Non-pigmented ciliary epithelial cell (primary cell): Measurements from ENCODE around the gene FRMPD2.
"Not testable (repeated sequence)": the region's sequence is repeated elsewhere in the genome, so short reads cannot be mapped to it uniquely, and the experiment has no call there.

ENCODE experiments used
- DNase-seq: peaks from one replicate; pipeline ENCODE4 v3.0.0-alpha.2; 2010; ENCODE audit warnings: low read depth

FRMPD2 gene

GRCh38 chr10:48251152-48251524 is 23.4 kb downstream of the FRMPD2 start:
- no peak for DNase-seq

DNA sequence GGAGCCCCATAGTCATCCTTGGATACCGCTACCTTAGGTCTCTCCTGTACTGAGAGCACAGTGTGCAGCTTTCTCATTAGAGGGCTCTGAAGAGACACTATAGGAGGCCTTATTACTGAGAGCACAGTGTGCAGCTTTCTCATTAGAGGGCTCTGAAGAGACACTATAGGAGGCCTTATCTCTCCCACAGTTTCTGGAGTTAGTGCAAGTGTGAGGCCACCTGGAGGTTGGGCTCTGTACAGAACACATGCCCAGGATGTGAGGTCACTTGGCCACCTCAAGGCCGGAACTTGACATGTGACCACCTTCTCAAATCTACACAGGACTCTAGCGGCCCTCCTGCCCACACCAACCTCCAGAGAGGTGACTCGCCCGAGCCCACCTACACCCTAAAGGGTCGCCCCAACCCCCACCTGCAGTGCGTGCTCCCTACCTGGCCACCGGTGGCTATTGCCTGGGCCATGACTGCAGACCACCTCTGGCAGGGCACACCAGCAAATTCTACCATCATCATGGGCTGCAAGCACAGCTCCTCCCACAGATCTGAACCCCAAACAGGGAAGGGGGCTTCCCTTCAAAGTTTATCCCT is 24.6 kb downstream of the FRMPD2 start:
- DNase-seq = no peak

GRCh38 chr10:48249004-48249762 is 25.3 kb downstream of the FRMPD2 start:
- DNase-seq = no peak

GRCh38 chr10:48248462-48248861 is 26.0 kb downstream of the FRMPD2 start:
- DNase-seq = no peak

DNA sequence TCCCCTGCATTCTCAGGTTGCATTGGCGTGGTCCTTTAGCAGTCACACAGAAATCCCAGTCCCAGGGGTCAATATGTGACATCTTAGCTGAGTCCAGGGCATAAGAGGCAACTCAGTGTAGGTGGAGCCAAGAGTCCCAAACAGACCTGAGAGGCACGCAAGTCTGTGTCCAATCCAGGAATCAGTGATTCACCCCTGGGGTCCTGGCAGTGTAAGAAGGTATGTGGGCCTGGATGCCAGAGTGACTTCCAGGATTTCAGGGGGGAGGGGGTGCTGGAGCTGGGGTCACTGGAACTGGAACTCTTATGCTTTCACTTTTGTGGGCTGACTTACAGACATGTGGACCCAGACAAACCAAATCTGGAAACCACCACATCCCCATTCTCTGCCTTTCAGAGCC is 26.8 kb downstream of the FRMPD2 start:
- DNase-seq = no peak

- DNase-seq = no peak
Observed at GRCh38 chr10:48246501-48246900, 28.0 kb downstream of the FRMPD2 start.

- DNase-seq = no peak
Observed at GRCh38 chr10:48245977-48246376, 28.5 kb downstream of the FRMPD2 start.

GRCh38 chr10:48243921-48244320 is 30.6 kb downstream of the FRMPD2 start:
- DNase-seq = not testable (repeated sequence)

GRCh38 chr10:48243487-48243886 is 31.0 kb downstream of the FRMPD2 start:
- DNase-seq = no peak

- DNase-seq = no peak
Observed at GRCh38 chr10:48242171-48242904, 32.2 kb downstream of the FRMPD2 start.

DNA sequence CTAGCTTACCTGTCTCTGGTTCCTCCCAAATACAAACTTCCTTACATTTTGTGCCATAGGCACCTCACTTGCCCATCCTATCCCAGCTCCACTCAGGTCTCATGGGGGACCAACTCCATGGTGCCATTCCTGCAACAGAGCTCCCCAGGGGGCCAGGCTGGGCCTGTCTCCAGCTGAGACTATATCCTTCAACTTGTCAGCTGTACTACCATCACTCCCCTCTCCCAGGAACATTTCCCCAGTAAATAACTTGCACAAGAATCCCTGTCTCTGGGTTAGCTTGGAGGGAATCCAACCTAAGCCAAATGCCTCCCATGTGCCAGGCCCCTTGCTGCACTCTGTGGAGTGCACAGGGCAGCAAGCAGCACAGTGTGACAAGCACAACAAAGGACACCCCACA is 33.2 kb downstream of the FRMPD2 start:
- DNase-seq = no peak

GRCh38 chr10:48240196-48240595 is 34.3 kb downstream of the FRMPD2 start:
- no peak for DNase-seq

- DNase-seq = no peak
Observed at GRCh38 chr10:48239618-48240017, 34.9 kb downstream of the FRMPD2 start.

- no peak for DNase-seq
Observed at GRCh38 chr10:48238826-48239520, 35.5 kb downstream of the FRMPD2 start.

DNA sequence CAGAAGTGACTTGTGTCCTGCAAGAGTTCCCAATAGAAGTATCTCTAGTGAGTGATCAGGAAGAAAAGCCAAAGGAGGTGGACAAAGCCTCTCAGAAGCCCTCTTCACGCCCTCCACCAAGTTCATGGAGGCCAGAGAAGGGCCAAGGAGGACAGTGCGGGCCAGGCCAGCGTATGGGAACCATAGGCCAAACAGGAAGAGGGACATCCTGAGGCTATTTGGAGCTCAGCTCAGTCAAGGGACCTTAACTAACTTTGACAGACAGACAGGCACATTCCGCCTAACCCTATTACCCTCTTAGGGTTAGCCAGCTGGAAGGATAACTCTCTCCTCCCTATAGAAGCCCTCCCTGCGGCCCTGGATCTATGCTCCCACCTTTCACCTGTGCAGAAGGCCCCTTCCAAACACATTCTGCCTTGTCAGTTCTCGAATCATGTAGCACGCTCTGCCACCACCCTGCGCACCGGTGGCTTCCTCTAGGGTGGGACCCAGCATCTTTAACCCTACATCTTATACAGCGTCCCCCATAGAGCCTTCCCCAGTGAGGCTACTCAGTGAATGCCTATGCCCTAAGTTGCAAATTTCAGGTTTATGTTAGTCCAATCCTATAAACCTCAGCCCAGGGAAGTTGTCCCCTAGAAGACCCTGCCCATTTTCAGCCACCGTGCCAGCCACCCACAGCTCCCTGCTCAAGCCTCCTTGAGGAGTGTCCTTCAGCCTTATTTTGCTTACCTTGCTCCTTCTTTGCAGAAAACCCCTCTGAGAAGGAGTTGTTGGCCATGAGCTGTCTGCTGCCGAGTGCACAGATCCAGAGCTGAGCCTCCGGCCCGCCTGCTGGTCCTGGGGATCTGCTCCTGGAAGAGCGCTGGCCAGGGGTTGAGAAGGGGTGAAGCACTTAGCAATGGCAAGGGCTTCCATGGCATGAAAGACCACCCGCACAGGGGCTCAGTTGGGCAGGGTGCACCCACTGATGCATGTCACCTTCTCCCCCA is 36.9 kb downstream of the FRMPD2 start:
- DNase-seq = no peak

DNA sequence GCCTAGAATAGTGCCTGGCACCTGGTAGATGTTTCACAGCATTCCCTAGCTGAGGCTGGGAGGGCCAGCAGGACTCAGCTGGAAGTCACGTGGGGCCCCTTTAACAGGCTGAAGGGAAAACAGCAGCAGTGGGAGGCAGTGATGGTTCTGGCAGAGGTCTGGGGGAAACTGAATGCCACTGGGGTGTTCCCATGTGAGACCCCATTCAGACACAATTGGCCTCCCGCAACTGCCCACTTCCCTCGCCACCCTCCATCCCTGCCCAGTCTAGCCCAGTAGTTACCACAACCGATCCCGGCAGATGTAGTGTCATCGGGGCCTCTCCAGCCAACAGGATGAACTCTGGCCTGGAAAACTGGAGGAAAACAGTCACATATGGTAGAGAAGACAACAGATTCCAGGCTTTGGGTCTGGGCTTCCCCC is 38.3 kb downstream of the FRMPD2 start:
- no peak for DNase-seq

DNA sequence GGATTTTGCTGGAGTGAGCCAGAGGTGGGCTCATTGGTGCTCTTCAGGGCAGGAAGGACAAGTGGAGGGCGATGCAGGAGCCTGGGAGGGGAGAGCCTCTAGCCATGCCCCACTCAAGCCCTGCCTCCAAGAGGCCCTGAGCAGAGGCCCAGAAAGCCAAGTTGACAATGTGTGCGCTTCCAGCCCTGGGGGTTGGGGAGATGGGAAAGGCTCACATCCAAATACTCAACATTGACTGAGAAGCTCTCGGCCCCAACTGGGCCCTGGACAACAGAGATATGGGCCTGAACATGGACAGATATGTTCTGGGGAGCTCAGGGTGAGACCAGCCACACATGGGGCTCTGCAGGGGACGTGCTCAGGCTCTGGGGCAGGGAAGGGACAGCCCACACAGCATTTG is 39.0 kb downstream of the FRMPD2 start:
- no peak for DNase-seq

DNA sequence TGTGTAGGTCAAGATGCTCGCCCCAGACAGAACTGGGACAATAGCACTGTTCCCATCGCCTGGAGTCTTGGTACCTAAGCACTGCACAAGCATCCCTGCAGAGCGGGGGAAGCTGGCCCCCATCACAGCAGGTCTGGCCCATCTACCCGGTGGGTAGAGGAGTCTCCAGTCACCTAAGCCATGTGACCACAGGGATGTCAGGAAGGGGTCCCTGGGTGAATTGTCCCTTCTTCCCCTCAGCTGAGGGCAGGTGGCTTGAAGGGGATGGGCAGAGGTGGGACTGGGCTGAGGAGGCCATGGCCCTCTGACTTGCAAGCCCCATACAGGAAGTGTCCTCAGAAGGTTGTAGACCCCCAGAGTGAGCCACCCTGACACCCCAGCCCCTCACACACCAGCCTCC is 39.7 kb downstream of the FRMPD2 start:
- no peak for DNase-seq

- no peak for DNase-seq
Observed at GRCh38 chr10:48234295-48234694, 40.2 kb downstream of the FRMPD2 start.

DNA sequence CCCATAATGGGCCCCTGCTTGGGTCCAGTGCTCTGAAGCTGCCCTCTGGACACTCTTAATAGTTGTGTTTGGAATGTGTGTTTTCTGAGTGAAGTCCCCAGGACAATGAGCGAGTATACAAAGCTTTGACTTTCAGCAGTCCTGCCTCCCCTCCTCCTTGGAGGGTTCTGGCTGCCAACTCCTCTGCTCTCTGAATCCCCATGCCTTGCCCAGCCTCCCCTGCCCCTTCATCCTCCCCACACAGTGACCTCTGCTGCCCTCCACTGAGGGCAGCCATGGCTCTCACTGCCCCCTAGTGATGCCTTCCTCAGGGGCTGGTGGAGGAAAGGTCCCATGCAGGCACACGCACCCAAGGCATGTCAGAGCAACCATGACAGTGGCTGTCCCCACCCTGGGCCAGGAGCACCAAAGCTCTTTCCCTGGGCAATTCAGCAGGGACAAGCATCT is 40.9 kb downstream of the FRMPD2 start:
- DNase-seq = no peak

GRCh38 chr10:48232717-48233447 is 41.6 kb downstream of the FRMPD2 start:
- no peak for DNase-seq
